ENCODE measurements around the gene PCDHB15.

DNA sequence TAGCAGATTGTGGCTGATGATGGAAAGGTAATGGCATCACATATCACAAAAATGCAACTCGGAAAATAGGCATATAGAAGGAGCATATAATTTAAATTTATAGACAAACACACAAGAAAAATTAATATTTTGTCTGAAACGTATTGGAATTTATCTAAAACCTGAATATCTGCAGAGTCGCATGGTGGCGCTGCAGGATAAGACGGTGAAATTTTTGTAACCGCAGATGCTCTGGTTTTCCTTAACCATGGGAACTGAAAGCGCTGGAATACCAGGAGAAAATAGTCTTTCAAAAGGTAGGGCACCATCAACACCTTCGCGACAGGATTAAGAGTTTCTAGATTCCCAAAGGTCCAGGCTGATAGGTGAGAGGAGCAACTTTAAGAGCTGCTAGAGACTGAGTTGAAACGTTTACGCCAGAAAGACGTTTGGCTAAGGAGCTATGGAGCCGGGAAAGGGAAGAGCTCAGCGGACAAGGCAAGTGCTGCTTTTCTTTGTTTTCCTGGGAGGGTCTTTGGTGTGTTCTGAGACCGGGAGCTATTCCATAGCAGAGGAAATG, 11.0 kb upstream of the PCDHB15 start:
- peak in 5 of 7 experiments; percentile 17 to 45 (median 35) for TF ChIP-seq CTCF (IDR thresholded peaks at IDR 0.05)
- TF ChIP-seq POLR2A (IDR thresholded peaks at IDR 0.05), result no peak

Data from body of pancreas (tissue), 4 donors.